Muscle of arm (tissue), 14 donors: ENCODE measurements around the gene ZNF888. TPM values are rescaled to one million over a fixed set of nuclear protein-coding genes. Genes with fewer than 3 reads are reported as not detected.
"Not testable (repeated sequence)": the region's sequence is repeated elsewhere in the genome, so short reads cannot be mapped to it uniquely, and the experiment has no call there.

Experiments
- DNase-seq: peaks from one replicate; pipeline ENCODE4 v3.0.0-alpha.2; 2013
- long read RNA-seq, 11 donors: transcript quantifications; one replicate each; lab custom pipeline, GENCODE V29; 2026
- polyA plus RNA-seq, 12 donors: library from polyadenylated mRNA; unstranded; fragments of 120-200 nt; gene quantifications; one replicate each; pipeline ENCODE4 v1.2.1, GENCODE V29; 2013; ENCODE audit not compliant: insufficient read length in 12 of 12

Gene ZNF888
- polyA plus RNA-seq = 1 to 10 TPM in 11 of 12 donors, not detected in 1; 3.1 to 7.6 (median 3.3) TPM
- long read RNA-seq, donor 1 = 0 reads
- long read RNA-seq, donor 2 = 0 reads
- long read RNA-seq, donor 3 = 0 reads
- long read RNA-seq, donor 4 = 0 reads
- long read RNA-seq, donor 5 = 0 reads
- long read RNA-seq, donor 6, full-length matches to known transcripts = 1 of 1 reads
- long read RNA-seq, donor 6, partial matches to known transcripts = 0 of 1 reads
- long read RNA-seq, donor 6, other reads (novel, unspliced or antisense) = 0 of 1 reads
- long read RNA-seq, donor 7, full-length matches to known transcripts = 1 of 1 reads
- long read RNA-seq, donor 7, partial matches to known transcripts = 0 of 1 reads
- long read RNA-seq, donor 7, other reads (novel, unspliced or antisense) = 0 of 1 reads
- long read RNA-seq, donor 8 = 0 reads
- long read RNA-seq, donor 9 = 0 reads
- long read RNA-seq, donor 10 = 0 reads
- long read RNA-seq, donor 11 = 0 reads

DNA sequence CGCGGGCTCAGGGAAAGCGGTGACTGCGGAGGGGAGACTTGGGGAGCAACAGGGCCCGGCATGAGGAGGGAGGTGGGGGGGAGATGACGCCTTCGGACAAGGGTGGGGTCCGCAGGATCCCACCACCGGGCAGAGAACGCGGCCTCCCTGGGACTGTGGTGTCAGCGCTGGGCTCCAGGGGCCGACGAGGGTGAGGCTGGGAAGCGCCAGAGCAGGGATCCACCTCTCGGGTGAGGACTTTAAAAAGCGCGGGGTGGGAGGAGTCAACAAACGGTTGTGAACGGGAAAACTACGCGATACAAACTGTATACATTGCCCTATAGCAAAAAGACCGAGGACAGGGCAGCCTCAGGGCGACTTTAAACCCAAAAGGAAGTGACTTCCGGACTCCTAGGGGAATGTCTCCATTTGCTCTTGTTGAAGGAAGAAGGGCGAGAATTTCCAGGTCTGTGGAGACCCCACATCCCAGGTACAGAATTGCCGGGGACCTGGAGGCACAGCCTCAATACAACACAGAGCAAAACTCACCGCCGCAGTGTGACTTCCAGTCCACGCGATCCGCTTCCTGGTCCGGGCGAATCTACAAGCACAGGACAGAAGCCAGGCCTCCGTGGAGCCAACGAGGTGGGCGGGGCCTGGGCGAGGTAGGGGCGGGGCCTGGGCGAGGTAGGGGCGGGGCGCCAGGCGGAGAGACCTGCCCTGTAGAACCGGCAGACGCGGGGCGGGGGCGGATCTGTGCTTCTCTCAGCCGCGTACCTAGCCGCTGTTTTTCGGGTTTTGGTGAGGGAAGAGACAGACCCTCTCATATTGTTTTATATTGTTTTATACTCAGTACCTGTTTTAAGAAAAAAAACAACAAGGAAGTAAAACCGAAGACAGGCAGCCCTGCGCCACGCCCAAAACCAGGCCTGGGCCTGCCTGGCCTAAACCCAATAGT, at the start of gene ZNF888:
Gene ZNF888, minus strand, starts transcription at position 588 of the 937 bp plus-strand sequence. CDS start 5,555 bp downstream, outside the sequence.
- DNase-seq = peak; percentile 72

DNA sequence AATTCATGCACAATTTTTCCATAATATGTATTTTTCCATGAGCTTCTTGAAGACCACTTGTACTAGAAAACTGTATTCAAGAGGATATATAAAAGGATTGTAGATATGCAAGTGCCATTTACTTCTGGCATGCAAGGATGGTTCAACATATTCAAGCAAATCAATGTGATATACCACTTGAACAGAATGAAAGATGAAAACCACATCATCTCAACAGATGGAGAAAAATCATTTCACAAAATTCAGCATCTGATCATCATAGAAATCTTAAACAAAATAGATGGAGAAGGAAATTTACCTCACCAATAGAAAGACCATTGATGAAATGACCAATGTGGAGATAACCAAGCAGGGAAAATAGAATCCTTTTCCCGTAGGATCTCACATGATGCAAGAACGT, 44.5 kb upstream of the ZNF888 start:
- no peak for DNase-seq

DNA sequence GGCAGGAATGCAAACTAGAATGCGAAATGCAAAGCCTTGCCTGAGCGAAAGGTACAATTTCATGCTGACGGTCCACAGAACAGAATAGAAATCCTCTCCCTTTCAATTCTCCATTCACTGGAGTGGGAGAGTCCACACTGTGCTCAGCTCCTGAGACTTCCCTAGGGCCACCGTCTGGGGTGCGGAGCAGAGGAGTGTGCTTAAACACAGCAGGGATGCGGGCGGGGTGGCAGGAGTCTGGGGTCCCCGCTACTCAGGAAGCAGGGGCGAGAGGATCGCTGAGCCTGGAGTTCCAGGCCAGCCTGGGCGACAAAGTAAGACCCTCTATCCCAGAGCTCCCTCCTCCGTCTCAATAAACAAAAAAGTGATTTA, 40.0 kb upstream of the ZNF888 start:
- no peak for DNase-seq

DNA sequence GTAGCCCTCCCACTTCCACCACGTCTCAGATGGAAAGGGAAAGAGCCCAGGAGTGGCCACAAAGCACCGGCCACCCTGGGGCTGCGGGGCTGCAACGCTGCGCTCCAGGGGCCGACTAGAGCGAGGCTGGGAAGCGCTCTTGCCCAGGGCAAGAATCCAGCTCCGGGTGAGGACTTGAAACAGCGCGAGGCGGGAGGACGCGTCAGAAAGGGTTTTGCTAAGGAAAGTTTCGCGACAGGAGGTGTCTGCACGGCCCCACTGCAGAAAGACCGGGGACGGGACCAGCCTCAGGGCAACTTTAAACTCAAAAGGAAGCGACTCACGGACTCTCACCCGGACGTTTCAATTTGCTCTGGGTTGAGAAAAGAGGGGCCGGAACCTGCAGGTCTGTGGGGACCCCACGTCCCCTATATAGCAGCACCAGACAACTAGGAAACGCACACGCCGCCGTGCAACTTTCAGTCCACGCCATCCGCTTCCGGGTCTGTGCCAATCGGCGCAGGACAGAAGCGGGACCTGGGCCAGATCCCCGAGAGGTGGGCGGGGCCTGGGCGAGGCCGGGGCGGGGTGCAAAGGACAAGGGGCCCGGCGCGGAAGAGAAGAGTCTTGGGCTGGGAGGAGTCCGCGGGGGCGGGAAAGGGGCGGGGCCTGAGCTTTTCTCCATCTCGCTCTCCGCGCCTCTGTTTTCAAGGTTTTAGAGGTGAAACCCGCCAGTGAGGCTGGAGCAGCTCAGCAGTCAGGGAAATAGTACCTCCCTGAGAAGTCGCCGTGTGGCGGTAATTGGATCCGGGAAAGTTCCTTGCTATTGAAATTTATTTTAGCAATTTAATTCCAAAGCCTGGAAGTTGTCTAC, 39.4 kb upstream of the ZNF888 start, which contains the start of gene ZNF816:
Gene ZNF816, minus strand, starts transcription at position 488 of the 853 bp plus-strand sequence. CDS start 6,792 bp downstream, outside the sequence.
- peak; percentile 94 for DNase-seq

- peak; percentile 15 for DNase-seq
These were observed 38.8 kb upstream of the ZNF888 start for GRCh38 chr19:52961981-52962380.

GRCh38 chr19:52959613-52960295, 36.5 kb upstream of the ZNF888 start:
- DNase-seq = no peak

DNA sequence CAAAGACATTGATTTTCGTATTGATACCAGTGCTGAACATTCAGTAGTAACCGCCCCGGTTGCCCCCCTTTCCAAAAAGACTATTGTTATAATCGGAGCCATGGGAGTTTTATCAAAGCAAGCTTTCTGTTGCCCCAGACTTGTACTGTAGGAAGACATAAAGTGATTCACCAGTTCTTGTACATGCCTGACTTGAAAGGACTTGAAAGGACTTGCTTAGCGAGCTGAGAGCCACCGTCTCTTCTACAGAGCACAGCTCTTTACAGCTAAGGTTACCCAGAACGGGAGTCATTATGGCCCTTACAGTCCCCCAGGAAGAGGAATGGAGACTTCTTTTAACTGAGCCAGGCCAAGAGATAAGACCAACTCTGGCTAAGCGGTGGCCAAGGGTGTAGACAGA, 34.4 kb upstream of the ZNF888 start:
- DNase-seq = no peak

GRCh38 chr19:52956917-52957316, 33.7 kb upstream of the ZNF888 start:
- DNase-seq = no peak

DNA sequence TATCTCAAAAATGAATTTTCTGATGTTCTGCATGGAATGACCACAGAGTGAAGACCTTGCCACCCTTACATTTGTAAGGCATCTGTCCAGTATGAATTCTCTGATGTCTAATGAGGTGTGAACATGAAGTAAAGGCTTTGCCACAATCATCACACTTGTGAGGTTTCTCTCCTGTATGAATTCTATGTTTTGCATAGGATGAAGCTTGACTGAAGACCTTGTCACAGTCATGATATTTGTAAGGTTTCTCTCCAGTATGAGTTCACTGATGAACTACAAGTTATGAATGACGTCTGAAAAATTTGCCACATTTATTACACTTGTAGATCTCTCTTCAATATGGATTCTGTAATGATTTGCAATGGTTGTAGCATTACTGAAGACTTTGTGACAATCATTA, 26.2 kb upstream of the ZNF888 start:
- no peak for DNase-seq

- no peak for DNase-seq
These were observed 25.0 kb upstream of the ZNF888 start for GRCh38 chr19:52948025-52948770.

GRCh38 chr19:52946322-52947310, 23.4 kb upstream of the ZNF888 start:
- DNase-seq = peak; percentile 38

DNA sequence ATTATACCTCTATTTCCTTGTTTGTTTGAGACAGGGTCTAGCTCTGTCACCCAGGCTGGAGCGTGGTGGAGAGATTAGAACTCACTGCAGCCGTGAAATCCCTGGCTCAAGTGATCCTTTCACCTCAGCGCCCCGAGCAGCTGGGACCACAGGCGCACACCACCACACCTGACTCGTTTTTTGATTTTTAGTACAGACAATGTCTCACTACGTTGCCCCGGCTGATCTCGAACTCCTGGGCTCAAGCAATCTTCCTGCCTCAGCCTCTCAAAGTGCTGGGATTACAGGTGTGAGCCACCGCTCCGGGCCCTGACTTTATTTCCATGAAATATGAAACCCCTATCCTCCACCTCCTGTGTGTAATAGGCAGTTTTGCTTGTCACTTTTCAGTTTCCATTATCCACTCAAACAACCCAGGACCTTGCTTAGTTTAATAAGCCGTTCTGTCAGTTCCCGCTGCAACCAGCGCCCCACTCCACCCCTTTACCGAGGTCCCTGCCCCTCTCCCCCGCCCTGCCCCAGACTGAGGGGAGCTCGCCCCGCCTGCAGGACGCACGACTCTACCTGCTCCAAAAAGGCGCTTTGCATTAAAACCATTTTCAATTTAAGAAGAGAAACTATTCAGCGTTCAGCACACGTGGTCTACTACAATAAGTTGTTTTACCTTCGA, 22.6 kb upstream of the ZNF888 start:
- DNase-seq = no peak

- DNase-seq = not testable (repeated sequence)
These were observed 21.7 kb upstream of the ZNF888 start for GRCh38 chr19:52944703-52945493.

DNA sequence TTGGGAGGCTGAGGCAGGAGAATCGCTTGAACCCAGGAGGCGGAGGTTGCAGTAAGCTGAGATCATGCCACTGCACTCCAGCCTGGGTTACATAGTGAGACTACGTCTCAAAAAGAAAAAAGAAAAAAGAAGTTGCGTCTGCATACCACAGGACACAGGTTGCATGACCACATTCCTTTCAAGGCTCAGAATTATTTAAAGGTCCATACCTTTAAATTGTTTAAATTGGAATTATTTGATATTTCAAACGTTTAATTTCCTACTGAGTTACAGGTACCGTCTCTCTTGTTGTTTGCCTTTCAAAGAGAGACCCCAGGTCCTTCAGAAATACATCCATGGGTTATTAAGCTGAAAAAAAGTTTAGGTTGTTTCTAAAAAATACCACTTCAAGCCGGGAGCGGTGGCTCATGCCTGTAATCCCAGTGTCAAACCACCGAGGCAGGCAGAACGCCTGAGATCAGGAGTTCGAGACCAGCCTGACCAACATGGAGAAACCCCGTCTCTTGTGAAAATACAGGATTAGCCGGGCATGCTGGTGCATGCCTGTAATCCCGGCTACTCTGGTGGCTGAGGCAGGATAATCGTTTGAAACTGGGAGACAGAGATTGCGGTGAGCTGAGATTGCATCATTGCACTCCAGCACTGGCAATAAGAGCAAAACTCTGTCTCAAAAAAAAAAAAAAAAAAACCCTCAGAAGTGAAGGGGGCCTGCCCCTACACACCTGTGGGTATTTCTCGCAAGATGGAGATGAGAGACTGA, 20.8 kb upstream of the ZNF888 start:
- no peak for DNase-seq

DNA sequence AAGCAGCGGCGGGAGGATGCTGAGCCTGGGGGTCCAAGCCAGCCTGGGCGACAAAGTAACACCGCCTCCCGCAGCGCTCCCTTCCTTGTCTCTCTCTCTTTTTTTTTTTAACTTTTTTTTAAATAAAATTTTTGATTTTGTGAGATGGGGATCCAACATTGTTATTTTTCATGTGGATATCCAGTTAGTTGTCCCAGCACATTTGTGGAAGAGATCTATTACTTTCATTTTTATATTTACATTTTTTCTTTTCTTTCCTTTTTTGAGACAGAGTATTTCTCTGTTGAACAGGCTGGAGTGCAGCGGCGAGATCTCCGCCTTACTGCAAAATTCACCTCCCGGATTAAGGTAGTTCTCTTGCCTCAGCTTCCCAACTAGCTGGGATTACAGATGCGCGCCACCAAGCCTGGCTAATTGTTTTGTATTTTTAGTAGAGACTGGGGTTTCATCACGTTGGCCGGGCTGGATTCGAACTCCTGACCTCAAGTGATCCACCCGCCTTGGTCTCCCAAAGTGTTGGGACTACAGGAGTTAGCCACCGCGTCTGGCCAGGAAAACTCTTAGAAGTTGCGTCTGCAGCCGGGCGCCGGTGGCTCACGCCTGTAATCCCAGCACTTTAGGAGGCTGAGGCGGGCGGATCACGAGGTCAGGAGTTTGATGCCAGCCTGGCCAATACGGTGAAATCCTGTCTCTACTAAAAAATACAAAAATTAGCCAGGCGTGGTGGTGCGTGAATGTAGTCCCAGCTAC, 20.1 kb upstream of the ZNF888 start:
- no peak for DNase-seq
